ENCODE measurements around the gene ARSA. TPM values are rescaled to one million over a fixed set of nuclear protein-coding genes. Genes with fewer than 3 reads are reported as not detected.
A peak's percentile ranks its signal among the peaks of the same experiment; 100 is the strongest.

The ARSA gene
- total and polyA plus RNA-seq, 2 of the 13 experiments (the other 11 are each of a cell fraction or from before 2014, with no cell fraction given): 9.0 to 11.5 TPM

- no peak for TF ChIP-seq MAFK (conservative IDR thresholded peaks at IDR 0.05 in 1 of 2, IDR thresholded peaks at IDR 0.05 in 1 of 2; ENCODE audit: low read length in 2 of 2)
- TF ChIP-seq, protein P1, sequence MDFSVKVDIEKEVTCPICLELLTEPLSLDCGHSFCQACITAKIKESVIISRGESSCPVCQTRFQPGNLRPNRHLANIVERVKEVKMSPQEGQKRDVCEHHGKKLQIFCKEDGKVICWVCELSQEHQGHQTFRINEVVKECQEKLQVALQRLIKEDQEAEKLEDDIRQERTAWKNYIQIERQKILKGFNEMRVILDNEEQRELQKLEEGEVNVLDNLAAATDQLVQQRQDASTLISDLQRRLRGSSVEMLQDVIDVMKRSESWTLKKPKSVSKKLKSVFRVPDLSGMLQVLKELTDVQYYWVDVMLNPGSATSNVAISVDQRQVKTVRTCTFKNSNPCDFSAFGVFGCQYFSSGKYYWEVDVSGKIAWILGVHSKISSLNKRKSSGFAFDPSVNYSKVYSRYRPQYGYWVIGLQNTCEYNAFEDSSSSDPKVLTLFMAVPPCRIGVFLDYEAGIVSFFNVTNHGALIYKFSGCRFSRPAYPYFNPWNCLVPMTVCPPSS (IDR thresholded peaks at IDR 0.05): no peak
- TF ChIP-seq ZNF790 (CRISPR knock-in tag; IDR thresholded peaks at IDR 0.05; ENCODE audit: borderline replicate concordance): no peak
- TF ChIP-seq SKIL (CRISPR knock-in tag; IDR thresholded peaks at IDR 0.05; ENCODE audit: borderline replicate concordance): no peak
- TF ChIP-seq, protein P2, sequence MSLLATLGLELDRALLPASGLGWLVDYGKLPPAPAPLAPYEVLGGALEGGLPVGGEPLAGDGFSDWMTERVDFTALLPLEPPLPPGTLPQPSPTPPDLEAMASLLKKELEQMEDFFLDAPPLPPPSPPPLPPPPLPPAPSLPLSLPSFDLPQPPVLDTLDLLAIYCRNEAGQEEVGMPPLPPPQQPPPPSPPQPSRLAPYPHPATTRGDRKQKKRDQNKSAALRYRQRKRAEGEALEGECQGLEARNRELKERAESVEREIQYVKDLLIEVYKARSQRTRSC (CRISPR knock-in tag; IDR thresholded peaks at IDR 0.05; ENCODE audit: low read depth): no peak
- peak; percentile 73 for TF ChIP-seq ATF1 (CRISPR knock-in tag; IDR thresholded peaks at IDR 0.05)
- no peak for TF ChIP-seq GABPB1 (CRISPR knock-in tag; IDR thresholded peaks at IDR 0.05)
- no peak for TF ChIP-seq ZNF510 (CRISPR knock-in tag; IDR thresholded peaks at IDR 0.05; ENCODE audit: low read depth)
- no peak for TF ChIP-seq ZNF724P (CRISPR knock-in tag; IDR thresholded peaks at IDR 0.05; ENCODE audit: borderline replicate concordance)
- TF ChIP-seq NFRKB (IDR thresholded peaks at IDR 0.05): no peak
- no peak for TF ChIP-seq TFE3 (CRISPR knock-in tag; IDR thresholded peaks at IDR 0.05)
- peak; percentile 49 for TF ChIP-seq SRSF1 (optimal IDR thresholded peaks at IDR 0.05; ENCODE audit: low read depth, low read length)
- TF ChIP-seq TRIM24 (CRISPR knock-in tag; IDR thresholded peaks at IDR 0.05): no peak
- 0 out of 2 replicates have a peak, but pooled peaks have one; percentile 31 for TF ChIP-seq CBX5 (CRISPR knock-in tag; IDR thresholded peaks at IDR 0.05; ENCODE audit: borderline replicate concordance)
- no peak for TF ChIP-seq ZNF557 (CRISPR knock-in tag; IDR thresholded peaks at IDR 0.05)
- no peak for TF ChIP-seq RBM22 (optimal IDR thresholded peaks at IDR 0.05; ENCODE audit: low read length)
- no peak for TF ChIP-seq KLF6 (CRISPR knock-in tag; IDR thresholded peaks at IDR 0.05)
- TF ChIP-seq ZNF652 (CRISPR knock-in tag; IDR thresholded peaks at IDR 0.05; ENCODE audit: borderline replicate concordance, low read depth): no peak
- TF ChIP-seq CBFB (CRISPR knock-in tag; IDR thresholded peaks at IDR 0.05): no peak
- TF ChIP-seq ZFP41 (CRISPR knock-in tag; IDR thresholded peaks at IDR 0.05; ENCODE audit: borderline replicate concordance): no peak
- TF ChIP-seq TBX3 (IDR thresholded peaks at IDR 0.05; ENCODE audit: borderline replicate concordance): no peak
- no peak for TF ChIP-seq ZNF576 (CRISPR knock-in tag; IDR thresholded peaks at IDR 0.05)
- TF ChIP-seq SMAD9 (CRISPR knock-in tag; IDR thresholded peaks at IDR 0.05): no peak
- peak; percentile 42; the same call in 1 of the 2 replicates for TF ChIP-seq ZBTB7B (CRISPR knock-in tag; IDR thresholded peaks at IDR 0.05)
- TF ChIP-seq DNMT1 (CRISPR knock-in tag; IDR thresholded peaks at IDR 0.05): no peak
- no peak for TF ChIP-seq MZF1 (CRISPR knock-in tag; IDR thresholded peaks at IDR 0.05; ENCODE audit: borderline replicate concordance)
Observed at GRCh38 chr22:50621948-50622722, 5.8 kb downstream of the ARSA start (continued).

Data from HepG2 (cell line).